ENCODE data around the gene SKI.
"Not testable (repeated sequence)": the region's sequence is repeated elsewhere in the genome, so short reads cannot be mapped to it uniquely, and the experiment has no call there.

- TF ChIP-seq CTCF (conservative IDR thresholded peaks at IDR 0.05; ENCODE audit: low read depth, low read length); EZH2phosphoT487 (IDR thresholded peaks at IDR 0.05; ENCODE audit: borderline replicate concordance, low read length); EZH2 (IDR thresholded peaks at IDR 0.05; ENCODE audit: low read length, unreplicated experiment): not testable (repeated sequence)
Observed at GRCh38 chr1:2261476-2262395, 33.6 kb downstream of the SKI start.
